Prostate gland (tissue), 2 donors: ENCODE results near the gene CACNA2D1. TPM values are rescaled to one million over a fixed set of nuclear protein-coding genes. Genes with fewer than 3 reads are reported as not detected.

ENCODE experiments used
- DNase-seq: peaks from one replicate; pipeline ENCODE4 v3.0.0-alpha.2; 2019; ENCODE audit warnings: low spot score
- H3K27ac ChIP-seq, 2 donors: fragments of 200-600 bp; sonication (generic); 2 replicates each; pipeline ENCODE4 v1.5.1; 2017 to 2019
- H3K27me3 ChIP-seq: fragments of 200-600 bp; sonication (generic); replicated peaks from 2 replicates; pipeline ENCODE4 v1.5.1; 2019; ENCODE audit not compliant: insufficient read depth
- H3K36me3 ChIP-seq, 2 donors: fragments of 200-600 bp; sonication (generic); 1 replicate in 1 of 2; 2 replicates in 1 of 2; pipeline versions ENCODE4 v1.5.1 to v1.8.1; 2017 to 2019
- H3K4me1 ChIP-seq: fragments of 200-600 bp; sonication (generic); replicated peaks from 2 replicates; pipeline ENCODE4 v1.5.1; 2019
- H3K4me3 ChIP-seq, 2 donors: fragments of 200-600 bp; sonication (generic); 2 replicates each; pipeline ENCODE4 v1.5.1; 2017 to 2019
- H3K9me3 ChIP-seq: fragments of 200-600 bp; sonication (generic); 2 replicates; pipeline ENCODE4 v1.5.1; 2017
- CTCF ChIP-seq, 4 experiments: fragments of 200-600 bp in 2 of 4; fragments of 450-650 bp in 2 of 4; sonication (generic) in 2 of 4; IDR thresholded peaks; 1 replicate in 3 of 4; 2 replicates in 1 of 4; pipeline ENCODE4 v1.5.1; 2016 to 2019; ENCODE audit warnings: antibody characterized with exemption in 4 of 4, mild to moderate bottlenecking in 2 of 4, moderate library complexity in 2 of 4
- POLR2A ChIP-seq: fragments of 450-650 bp; IDR thresholded peaks from one replicate; pipeline ENCODE4 v1.6.1; 2016; ENCODE audit warnings: antibody characterized with exemption, mild to moderate bottlenecking
- POLR2AphosphoS5 ChIP-seq: sonication (generic); formaldehyde crosslinking; IDR thresholded peaks from one replicate; pipeline ENCODE4 v1.6.1; 2017; ENCODE audit warnings: antibody characterized with exemption
- WGBS: methylation state at CpG from one replicate; pipeline ENCODE4 v1.1.5; 2018; 5-methylcytosine and 5-hydroxymethylcytosine counted together
- intact Hi-C: fragments of 100-400 bp; cut with DNase I; formaldehyde crosslinking; loops from one replicate; pipeline ENCODE4 v1.14.2; 2022
- total RNA-seq, 2 donors: library from RNA; depleted of rRNA; stranded (reverse); fragments of >200 nt; gene quantifications; one replicate each; pipeline ENCODE4 v1.1.0, GENCODE V29; 2016

Gene CACNA2D1
- total RNA-seq, 2 donors from 2014 or later = 16.9 to 24.4 TPM

GRCh38 chr7:82313269-82313668, 130.3 kb downstream of the CACNA2D1 start:
- H3K27ac ChIP-seq = no peak overlapping the region
- no peaks in the 10 kb centered on the region for H3K9me3 ChIP-seq
- H3K4me3 ChIP-seq = no peak overlapping the region
- WGBS = 94% methylated on average over 1 of the region's 1 CpG
- no peak for DNase-seq
- H3K27me3 ChIP-seq = no peaks in the 10 kb centered on the region
- no peaks in the 10 kb centered on the region for H3K4me1 ChIP-seq
- intact Hi-C loops = no loop called here
- TF ChIP-seq CTCF (IDR thresholded peaks at IDR 0.05) (no peak), POLR2AphosphoS5 (no peak), POLR2A (no peak)
- H3K36me3 ChIP-seq = no peaks in the 10 kb centered on the region

- no peak overlapping the region for H3K27ac ChIP-seq
- WGBS = 92% methylated on average over 5 of the region's 5 CpGs
- TF ChIP-seq POLR2A = no peak
- TF ChIP-seq CTCF (IDR thresholded peaks at IDR 0.05) = no peak
- TF ChIP-seq POLR2AphosphoS5 = no peak
- no peak for DNase-seq
- no peaks in the 10 kb centered on the region for H3K27me3 ChIP-seq
- intact Hi-C loops = no loop called here
- H3K4me3 ChIP-seq = no peak overlapping the region
- H3K9me3 ChIP-seq = no peaks in the 10 kb centered on the region
- no peaks in the 10 kb centered on the region for H3K4me1 ChIP-seq
- H3K36me3 ChIP-seq = no peaks in the 10 kb centered on the region
Measured at GRCh38 chr7:82312646-82313045, 130.9 kb downstream of the CACNA2D1 start.

GRCh38 chr7:82305347-82306005, 138.1 kb downstream of the CACNA2D1 start:
- Histone ChIP-seq H3K27ac (no peak overlapping the region), H3K36me3 (no peaks in the 10 kb centered on the region), H3K4me1 (no peaks in the 10 kb centered on the region), H3K9me3 (no peaks in the 10 kb centered on the region), H3K27me3 (no peaks in the 10 kb centered on the region), H3K4me3 (no peak overlapping the region)
- intact Hi-C loops = no loop called here
- no peak for DNase-seq
- 91% methylated on average over 4 of the region's 4 CpGs for WGBS
- no peak for TF ChIP-seq CTCF (IDR thresholded peaks at IDR 0.05)
- no peak for TF ChIP-seq POLR2AphosphoS5
- TF ChIP-seq POLR2A = no peak

- no peak for DNase-seq
- no peak for TF ChIP-seq POLR2AphosphoS5
- no peak for TF ChIP-seq CTCF (IDR thresholded peaks at IDR 0.05)
- TF ChIP-seq POLR2A = no peak
- no peaks in the 10 kb centered on the region for H3K27me3 ChIP-seq
- no peaks in the 10 kb centered on the region for H3K4me1 ChIP-seq
- no peaks in the 10 kb centered on the region for H3K36me3 ChIP-seq
- no peak overlapping the region for H3K27ac ChIP-seq
- no peak overlapping the region for H3K4me3 ChIP-seq
- no peaks in the 10 kb centered on the region for H3K9me3 ChIP-seq
- intact Hi-C loops = no loop called here
- 82% methylated on average over 1 of the region's 1 CpG for WGBS
Measured at GRCh38 chr7:82294865-82295264, 148.7 kb downstream of the CACNA2D1 start.

GRCh38 chr7:82294382-82294784, 149.2 kb downstream of the CACNA2D1 start:
- Histone ChIP-seq H3K9me3 (no peaks in the 10 kb centered on the region), H3K4me1 (no peaks in the 10 kb centered on the region), H3K36me3 (no peaks in the 10 kb centered on the region), H3K4me3 (no peak overlapping the region), H3K27ac (no peak overlapping the region), H3K27me3 (no peaks in the 10 kb centered on the region)
- no peak for DNase-seq
- intact Hi-C loops = no loop called here
- TF ChIP-seq POLR2AphosphoS5 (no peak), CTCF (IDR thresholded peaks at IDR 0.05) (no peak), POLR2A (no peak)
- WGBS = 93% methylated on average over 1 of the region's 1 CpG
